GM12878 (cell line): ENCODE data around the gene MMP14. TPM values are rescaled to one million over a fixed set of nuclear protein-coding genes. Genes with fewer than 3 reads are reported as not detected.

Experiments
- BHLHE40 ChIP-seq, 2 experiments: fragments of 450-650 bp in 1 of 2; IDR thresholded peaks; 2 replicates each; pipeline ENCODE4 v1.6.1; 2011 to 2017; ENCODE audit warnings: low read depth in 2 of 2, borderline replicate concordance in 1 of 2, improper control_type of control experiment in 1 of 2, low read length in 1 of 2, mild to moderate bottlenecking in 1 of 2
- CHD2 ChIP-seq: IDR thresholded peaks from 2 replicates; pipeline ENCODE4 v1.6.1; 2011; ENCODE audit warnings: low read depth, low read length, improper control_type of control experiment, borderline replicate concordance
- DPF2 ChIP-seq: fragments of 450-650 bp; IDR thresholded peaks from 2 replicates; pipeline ENCODE4 v1.6.1; 2017; ENCODE audit warnings: mild to moderate bottlenecking
- EED ChIP-seq: sonication (generic); IDR thresholded peaks from 2 replicates; pipeline ENCODE4 v1.6.1; 2016; ENCODE audit warnings: antibody characterized with exemption, low read depth
- EP300 ChIP-seq, 2 experiments: fragments of 150-350 bp in 1 of 2; IDR thresholded peaks; 2 replicates each; pipeline ENCODE4 v1.6.1; 2011 to 2012; ENCODE audit warnings: low read depth in 2 of 2, low read length in 2 of 2, borderline replicate concordance in 1 of 2, improper control_type of control experiment in 1 of 2, inconsistent platforms in 1 of 2; ENCODE audit not compliant: control insufficient read depth in 1 of 2
- IKZF1 ChIP-seq: fragments of 450-650 bp; conservative IDR thresholded peaks from 2 replicates; pipeline ENCODE4 v1.6.1; 2017; ENCODE audit warnings: antibody characterized with exemption, mild to moderate bottlenecking
- POU2F2 ChIP-seq: IDR thresholded peaks from 3 replicates; pipeline ENCODE4 v1.6.1; 2011; ENCODE audit warnings: low read depth, mild to moderate bottlenecking, low read length, borderline replicate concordance
- RUNX3 ChIP-seq: IDR thresholded peaks from 2 replicates; pipeline ENCODE4 v1.6.1; 2012; ENCODE audit warnings: low read length, inconsistent platforms
- SIN3A ChIP-seq: IDR thresholded peaks from 2 replicates; pipeline ENCODE4 v1.6.1; 2012; ENCODE audit warnings: low read depth, low read length, improper control_type of control experiment
- polyA plus RNA-seq, 11 experiments: library from polyadenylated mRNA; depleted of rRNA in 4 of 11; unstranded in 6 of 11; stranded (reverse) in 5 of 11; fragments of >200 nt; fragmentation: Nextera tagmentation in 4 of 11; fragmentation: Illumina TruSeq in 1 of 11; extraction: Ambion mirVana in 4 of 11; extraction: Trizol in 1 of 11; gene quantifications; 1 replicate in 1 of 11; 2 replicates in 10 of 11; pipeline versions ENCODE4 v1.2.1 to v1.2.3, GENCODE V29; 2011 to 2016; ENCODE audit warnings: inconsistent platforms in 2 of 11, missing spikeins in 2 of 11, low read depth in 1 of 11
- total RNA-seq, 4 experiments: library from RNA; depleted of rRNA in 3 of 4; stranded (reverse); fragments of >200 nt in 3 of 4; fragmentation: Illumina TruSeq in 1 of 4; extraction: Trizol in 1 of 4; gene quantifications; 2 replicates each; pipeline versions ENCODE4 v1.2.1 to v1.2.3, GENCODE V29; 2013 to 2021
- TF ChIP-seq, protein P1 (sequence below): IDR thresholded peaks from 2 replicates; pipeline ENCODE4 v1.6.1; 2012; ENCODE audit warnings: improper control_type of control experiment, low read depth, low read length; ENCODE audit not compliant: insufficient replicate concordance
- TF ChIP-seq, protein P2 (sequence below): fragments of 450-650 bp; conservative IDR thresholded peaks from 2 replicates; pipeline ENCODE4 v1.6.1; 2017; ENCODE audit warnings: mild to moderate bottlenecking, moderate library complexity

Gene MMP14
- total and polyA plus RNA-seq, 10 of the 15 experiments (the other 5 are each of a cell fraction or from before 2014, with no cell fraction given) = 0.31 to 1.9 (median 0.70) TPM; not detected in 2

DNA sequence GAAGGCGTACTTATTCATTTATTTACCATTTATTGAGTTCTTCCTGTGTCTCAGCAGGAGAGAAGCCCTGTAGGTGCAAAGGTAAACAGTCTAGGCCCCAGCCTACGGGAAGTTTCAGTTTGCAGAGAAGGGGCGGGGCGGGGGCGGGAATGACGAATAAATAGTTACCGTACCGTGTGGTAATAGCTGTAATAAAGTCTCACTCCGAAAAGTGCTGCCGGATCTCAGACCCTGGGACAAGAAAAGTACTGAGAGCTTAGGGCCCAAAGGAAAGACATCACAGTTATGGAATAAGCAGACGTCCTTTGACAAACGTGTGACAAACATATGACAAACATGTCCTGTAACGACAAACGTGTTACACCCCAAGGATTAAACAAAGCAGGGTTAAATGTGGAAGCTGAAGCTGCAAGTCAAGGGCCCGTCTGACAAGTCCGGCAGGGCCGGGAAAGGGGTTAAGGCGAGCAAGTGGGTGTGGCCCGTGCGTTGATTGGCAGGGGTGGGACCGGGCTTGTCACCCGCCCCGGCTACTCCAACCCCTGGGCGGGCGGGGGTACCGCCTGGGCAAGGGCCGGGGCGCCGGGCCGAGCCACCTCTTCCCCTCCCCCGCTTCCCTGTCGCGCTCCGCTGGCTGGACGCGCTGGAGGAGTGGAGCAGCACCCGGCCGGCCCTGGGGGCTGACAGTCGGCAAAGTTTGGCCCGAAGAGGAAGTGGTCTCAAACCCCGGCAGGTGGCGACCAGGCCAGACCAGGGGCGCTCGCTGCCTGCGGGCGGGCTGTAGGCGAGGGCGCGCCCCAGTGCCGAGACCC, 35.0 kb downstream of the MMP14 start, which contains the start of gene LRP10 (continued):
- TF ChIP-seq, protein P1, sequence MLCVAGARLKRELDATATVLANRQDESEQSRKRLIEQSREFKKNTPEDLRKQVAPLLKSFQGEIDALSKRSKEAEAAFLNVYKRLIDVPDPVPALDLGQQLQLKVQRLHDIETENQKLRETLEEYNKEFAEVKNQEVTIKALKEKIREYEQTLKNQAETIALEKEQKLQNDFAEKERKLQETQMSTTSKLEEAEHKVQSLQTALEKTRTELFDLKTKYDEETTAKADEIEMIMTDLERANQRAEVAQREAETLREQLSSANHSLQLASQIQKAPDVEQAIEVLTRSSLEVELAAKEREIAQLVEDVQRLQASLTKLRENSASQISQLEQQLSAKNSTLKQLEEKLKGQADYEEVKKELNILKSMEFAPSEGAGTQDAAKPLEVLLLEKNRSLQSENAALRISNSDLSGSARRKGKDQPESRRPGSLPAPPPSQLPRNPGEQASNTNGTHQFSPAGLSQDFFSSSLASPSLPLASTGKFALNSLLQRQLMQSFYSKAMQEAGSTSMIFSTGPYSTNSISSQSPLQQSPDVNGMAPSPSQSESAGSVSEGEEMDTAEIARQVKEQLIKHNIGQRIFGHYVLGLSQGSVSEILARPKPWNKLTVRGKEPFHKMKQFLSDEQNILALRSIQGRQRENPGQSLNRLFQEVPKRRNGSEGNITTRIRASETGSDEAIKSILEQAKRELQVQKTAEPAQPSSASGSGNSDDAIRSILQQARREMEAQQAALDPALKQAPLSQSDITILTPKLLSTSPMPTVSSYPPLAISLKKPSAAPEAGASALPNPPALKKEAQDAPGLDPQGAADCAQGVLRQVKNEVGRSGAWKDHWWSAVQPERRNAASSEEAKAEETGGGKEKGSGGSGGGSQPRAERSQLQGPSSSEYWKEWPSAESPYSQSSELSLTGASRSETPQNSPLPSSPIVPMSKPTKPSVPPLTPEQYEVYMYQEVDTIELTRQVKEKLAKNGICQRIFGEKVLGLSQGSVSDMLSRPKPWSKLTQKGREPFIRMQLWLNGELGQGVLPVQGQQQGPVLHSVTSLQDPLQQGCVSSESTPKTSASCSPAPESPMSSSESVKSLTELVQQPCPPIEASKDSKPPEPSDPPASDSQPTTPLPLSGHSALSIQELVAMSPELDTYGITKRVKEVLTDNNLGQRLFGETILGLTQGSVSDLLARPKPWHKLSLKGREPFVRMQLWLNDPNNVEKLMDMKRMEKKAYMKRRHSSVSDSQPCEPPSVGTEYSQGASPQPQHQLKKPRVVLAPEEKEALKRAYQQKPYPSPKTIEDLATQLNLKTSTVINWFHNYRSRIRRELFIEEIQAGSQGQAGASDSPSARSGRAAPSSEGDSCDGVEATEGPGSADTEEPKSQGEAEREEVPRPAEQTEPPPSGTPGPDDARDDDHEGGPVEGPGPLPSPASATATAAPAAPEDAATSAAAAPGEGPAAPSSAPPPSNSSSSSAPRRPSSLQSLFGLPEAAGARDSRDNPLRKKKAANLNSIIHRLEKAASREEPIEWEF = no peak
- TF ChIP-seq, protein P2, sequence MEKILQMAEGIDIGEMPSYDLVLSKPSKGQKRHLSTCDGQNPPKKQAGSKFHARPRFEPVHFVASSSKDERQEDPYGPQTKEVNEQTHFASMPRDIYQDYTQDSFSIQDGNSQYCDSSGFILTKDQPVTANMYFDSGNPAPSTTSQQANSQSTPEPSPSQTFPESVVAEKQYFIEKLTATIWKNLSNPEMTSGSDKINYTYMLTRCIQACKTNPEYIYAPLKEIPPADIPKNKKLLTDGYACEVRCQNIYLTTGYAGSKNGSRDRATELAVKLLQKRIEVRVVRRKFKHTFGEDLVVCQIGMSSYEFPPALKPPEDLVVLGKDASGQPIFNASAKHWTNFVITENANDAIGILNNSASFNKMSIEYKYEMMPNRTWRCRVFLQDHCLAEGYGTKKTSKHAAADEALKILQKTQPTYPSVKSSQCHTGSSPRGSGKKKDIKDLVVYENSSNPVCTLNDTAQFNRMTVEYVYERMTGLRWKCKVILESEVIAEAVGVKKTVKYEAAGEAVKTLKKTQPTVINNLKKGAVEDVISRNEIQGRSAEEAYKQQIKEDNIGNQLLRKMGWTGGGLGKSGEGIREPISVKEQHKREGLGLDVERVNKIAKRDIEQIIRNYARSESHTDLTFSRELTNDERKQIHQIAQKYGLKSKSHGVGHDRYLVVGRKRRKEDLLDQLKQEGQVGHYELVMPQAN = peak; percentile 60
- TF ChIP-seq RUNX3 = peak; percentile 27
- peak; percentile 83 for TF ChIP-seq IKZF1
- 0 out of 4 replicates have a peak, but pooled peaks of 1 of the 2 experiments have one; percentile 14 for TF ChIP-seq EP300 (IDR thresholded peaks at IDR 0.05; ENCODE audit: borderline replicate concordance in 1 of 2, control insufficient read depth in 1 of 2, low read depth in 2 of 2, low read length in 2 of 2)
- TF ChIP-seq SIN3A = peak; percentile 14; the same call in 1 of the 2 replicates
- TF ChIP-seq BHLHE40 (IDR thresholded peaks at IDR 0.05; ENCODE audit: borderline replicate concordance in 1 of 2, low read depth in 2 of 2, low read length in 1 of 2) = peak in 1 of 2 experiments; percentile 68; a peak in 3 of 4 replicates
- peak; percentile 24; the same call in 1 of the 2 replicates for TF ChIP-seq EED
- peak; percentile 59 for TF ChIP-seq CHD2
- peak; percentile 98 for TF ChIP-seq DPF2
- TF ChIP-seq POU2F2 = peak; percentile 7; the same call in 2 of the 3 replicates
